B cell (primary cell): ENCODE results near the gene RNF8.

ENCODE experiments used
- CTCF ChIP-seq: fragments of 200-600 bp; IDR thresholded peaks from one replicate; pipeline ENCODE4 v1.8.0; 2022; ENCODE audit warnings: antibody characterized with exemption, mild to moderate bottlenecking
- EZH2 ChIP-seq: IDR thresholded peaks from 2 replicates; pipeline ENCODE4 v1.6.1; 2012; ENCODE audit warnings: borderline replicate concordance, low read depth, mild to moderate bottlenecking, moderate library complexity, low read length; ENCODE audit not compliant: insufficient read depth, poor library complexity, severe bottlenecking

- no peak for TF ChIP-seq CTCF
- no peak for TF ChIP-seq EZH2
Measured at GRCh38 chr6:37435373-37435772, 81.6 kb downstream of the RNF8 start.
